CD14-positive monocyte (primary cell): ENCODE data around the gene AIFM3. TPM values are rescaled to one million over a fixed set of nuclear protein-coding genes. Genes with fewer than 3 reads are reported as not detected.

Experiments used
- DNase-seq, 3 donors: peaks; one replicate each; pipeline ENCODE4 v3.0.0-alpha.2; 2011 to 2022
- H2AFZ ChIP-seq: 2 replicates; pipeline ENCODE4 v1.6.0; 2012; ENCODE audit warnings: mild to moderate bottlenecking, low read depth, low read length, inconsistent platforms; ENCODE audit not compliant: insufficient read depth, poor library complexity, severe bottlenecking
- H3K27ac ChIP-seq, 2 donors: 1 replicate in 1 of 2; 2 replicates in 1 of 2; pipeline ENCODE4 v1.5.1; 2012 to 2013; ENCODE audit warnings: low read length in 2 of 2, control low read depth in 1 of 2, inconsistent platforms in 1 of 2, low read depth in 1 of 2, mild to moderate bottlenecking in 1 of 2
- H3K27me3 ChIP-seq, 2 donors: one replicate each; pipeline versions ENCODE4 v1.6.0 to v1.6.1; 2011 to 2013; ENCODE audit warnings: low read length in 2 of 2; ENCODE audit not compliant: control insufficient read depth in 2 of 2, insufficient read depth in 2 of 2
- H3K36me3 ChIP-seq, 2 donors: replicated peaks in 1 of 2; 1 replicate in 1 of 2; 2 replicates in 1 of 2; pipeline versions ENCODE4 v1.5.1 to v1.6.1; 2012 to 2013; ENCODE audit warnings: low read length in 2 of 2, control low read depth in 1 of 2, inconsistent platforms in 1 of 2, mild to moderate bottlenecking in 1 of 2; ENCODE audit not compliant: insufficient read depth in 2 of 2, control insufficient read depth in 1 of 2
- H3K4me1 ChIP-seq, 2 donors: 1 replicate in 1 of 2; 2 replicates in 1 of 2; pipeline versions ENCODE4 v1.5.1 to v1.6.1; 2012 to 2013; ENCODE audit warnings: low read length in 2 of 2, control low read depth in 1 of 2, inconsistent platforms in 1 of 2, mild to moderate bottlenecking in 1 of 2, moderate library complexity in 1 of 2; ENCODE audit not compliant: insufficient read depth in 2 of 2, control insufficient read depth in 1 of 2
- H3K4me2 ChIP-seq: replicated peaks from 2 replicates; pipeline ENCODE3; 2012; ENCODE audit warnings: low read length, moderate library complexity, mild to moderate bottlenecking; ENCODE audit not compliant: poor library complexity, severe bottlenecking; ENCODE audit errors: extremely low read depth
- H3K4me3 ChIP-seq, 3 experiments: fragments of 200-600 bp in 1 of 3; sonication (generic) in 1 of 3; replicated peaks in 1 of 3; 1 replicate in 2 of 3; 2 replicates in 1 of 3; pipeline ENCODE4 v1.5.1; 2011 to 2013; ENCODE audit warnings: low read length in 3 of 3, mild to moderate bottlenecking in 3 of 3, control low read depth in 2 of 3, low read depth in 2 of 3, inconsistent platforms in 1 of 3, moderate library complexity in 1 of 3
- H3K79me2 ChIP-seq: 2 replicates; pipeline ENCODE4 v1.6.0; 2012; ENCODE audit warnings: mild to moderate bottlenecking, control low read depth, inconsistent platforms, low read length, moderate library complexity; ENCODE audit not compliant: insufficient read depth
- H3K9ac ChIP-seq: 2 replicates; pipeline ENCODE4 v1.6.0; 2017; ENCODE audit warnings: low read length, mild to moderate bottlenecking; ENCODE audit not compliant: insufficient read depth, poor library complexity, severe bottlenecking
- H3K9me3 ChIP-seq, 2 donors: replicated peaks in 1 of 2; 1 replicate in 1 of 2; 2 replicates in 1 of 2; pipeline versions ENCODE4 v1.5.1 to v1.6.1; 2012 to 2013; ENCODE audit warnings: low read length in 2 of 2, control low read depth in 1 of 2; ENCODE audit not compliant: control insufficient read depth in 1 of 2, insufficient read depth in 1 of 2
- H4K20me1 ChIP-seq: 2 replicates; pipeline ENCODE4 v1.6.0; 2012; ENCODE audit warnings: mild to moderate bottlenecking, low read length, control low read depth, moderate library complexity; ENCODE audit not compliant: insufficient read depth
- H3K27ac Mint-ChIP-seq, 7 donors: one replicate each; pipeline ENCODE4 v1.8.0; 2020; ENCODE audit warnings: mild to moderate bottlenecking in 7 of 7, mixed read lengths in 7 of 7, moderate library complexity in 6 of 7, inconsistent platforms in 2 of 7
- H3K27me3 Mint-ChIP-seq, 3 donors: one replicate each; pipeline ENCODE4 v1.8.0; 2021 to 2022; ENCODE audit warnings: low read depth in 3 of 3, mild to moderate bottlenecking in 3 of 3, mixed read lengths in 3 of 3, moderate library complexity in 3 of 3, inconsistent platforms in 1 of 3
- H3K36me3 Mint-ChIP-seq, 2 donors: one replicate each; pipeline ENCODE4 v1.8.0; 2020; ENCODE audit warnings: mixed read lengths in 2 of 2, inconsistent platforms in 1 of 2, mild to moderate bottlenecking in 1 of 2
- H3K4me1 Mint-ChIP-seq: one replicate; pipeline ENCODE4 v1.8.0; 2020; ENCODE audit warnings: mild to moderate bottlenecking, mixed read lengths
- H3K4me3 Mint-ChIP-seq, 2 donors: one replicate each; pipeline ENCODE4 v1.8.0; 2020; ENCODE audit warnings: mild to moderate bottlenecking in 2 of 2, mixed read lengths in 2 of 2, moderate library complexity in 1 of 2
- H3K9me3 Mint-ChIP-seq, 7 donors: one replicate each; pipeline ENCODE4 v1.8.0; 2020 to 2022; ENCODE audit warnings: mixed read lengths in 7 of 7, mild to moderate bottlenecking in 6 of 7, moderate library complexity in 6 of 7, inconsistent platforms in 2 of 7
- WGBS: methylation state at CpG from one replicate; pipeline ENCODE4 v1.1.5; 2013; ENCODE audit warnings: missing lambda C conversion rate; ENCODE audit not compliant: insufficient coverage; 5-methylcytosine and 5-hydroxymethylcytosine counted together
- intact Hi-C, 2 donors: fragments of 100-400 bp; cut with micrococcal nuclease; formaldehyde crosslinking; loops; one replicate each; pipeline versions ENCODE4 v1.15.0 to v1.15.1; 2023
- polyA plus RNA-seq, 3 donors: library from polyadenylated mRNA; depleted of rRNA in 1 of 3; unstranded in 2 of 3; stranded (reverse) in 1 of 3; fragments of 300-500 nt in 2 of 3; fragments of >200 nt in 1 of 3; fragmentation: Illumina TruSeq in 2 of 3; gene quantifications; 1 replicate in 2 of 3; 2 replicates in 1 of 3; pipeline ENCODE4 v1.2.3, GENCODE V29; 2012 to 2021
- TF ChIP-seq, protein P1 (sequence below): fragments of 200-600 bp; IDR thresholded peaks from one replicate; pipeline ENCODE4 v1.8.0; 2022; ENCODE audit warnings: antibody characterized with exemption, mild to moderate bottlenecking

The AIFM3 gene
- polyA plus RNA-seq, 3 donors, result 2.1 to 40.9 (median 2.3) TPM

DNA sequence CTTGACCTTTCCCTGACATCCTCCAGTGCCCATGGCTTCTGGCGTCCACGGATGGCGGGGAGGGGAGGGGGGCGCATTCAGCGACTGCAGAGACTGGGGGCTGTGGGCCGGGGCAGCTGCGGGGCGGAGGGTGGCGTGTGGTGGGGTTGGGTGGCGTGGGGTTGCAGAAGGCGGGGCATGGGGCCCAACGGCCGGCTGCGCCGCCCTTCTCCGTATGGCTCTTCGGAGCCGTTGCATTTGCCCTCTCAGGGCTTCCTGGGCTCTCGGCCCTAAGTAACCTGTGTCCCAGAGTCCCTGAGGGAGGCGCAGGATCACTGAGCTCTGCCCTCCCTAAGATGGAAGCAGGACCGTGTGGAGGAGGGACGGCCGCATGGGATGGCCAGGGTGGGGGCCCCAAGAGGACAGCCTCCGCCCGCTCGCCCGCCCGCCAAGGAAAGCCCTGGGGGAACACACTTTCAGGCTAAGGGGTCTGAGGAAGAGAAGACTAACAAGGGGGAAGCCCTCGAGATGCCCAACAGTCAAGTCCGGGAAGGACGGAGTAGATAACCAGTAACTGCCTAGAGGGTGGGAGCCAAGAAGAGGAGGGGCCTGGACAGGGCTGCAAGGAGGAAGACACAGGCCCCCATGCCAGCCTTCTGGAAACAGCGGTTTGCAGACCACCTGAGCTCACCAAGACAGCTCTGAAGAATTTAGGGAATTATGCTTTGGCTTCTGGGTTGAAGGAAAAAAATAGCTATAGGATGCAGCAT is 9.2 kb upstream of the AIFM3 start:
- intact Hi-C loops, result loop anchor here (5.0 to 10.0 kb wide), 2 partner anchors 36 to 73 kb away; no protein-coding TSS in a partner anchor
- Histone ChIP-seq H3K4me3 (peak overlapping the region; percentile 81 to 99 (median 98)), H3K9ac (peak overlapping the region; percentile 89), H3K79me2 (peaks cover 55% of the 10 kb centered on the region), H3K4me2 (peak overlapping the region; percentile 98), H3K27ac (peak overlapping the region; percentile 8 to 87), H2AFZ (peak overlapping the region; percentile 99), H3K9me3 (no peaks in the 10 kb centered on the region), H3K36me3 (peaks cover 8 to 23% of the 10 kb centered on the region in 2 donors), H3K4me1 (peaks cover 27 to 46% of the 10 kb centered on the region in 2 donors), H4K20me1 (peaks cover 22% of the 10 kb centered on the region), H3K27me3 (no peaks in the 10 kb centered on the region)
- Mint-ChIP-seq H3K4me3 (peak overlapping the region; percentile 87 to 91), H3K4me1 (peaks cover 39% of the 10 kb centered on the region), H3K36me3 (peaks cover 24 to 27% of the 10 kb centered on the region in 2 donors), H3K9me3 (no peaks in the 10 kb centered on the region), H3K27me3 (peaks cover 0 to under 1% (median 0%) of the 10 kb centered on the region in 3 donors), H3K27ac (peak overlapping the region in 6 of 7 donors; percentile 51 to 85 (median 66))
- TF ChIP-seq, protein P1, sequence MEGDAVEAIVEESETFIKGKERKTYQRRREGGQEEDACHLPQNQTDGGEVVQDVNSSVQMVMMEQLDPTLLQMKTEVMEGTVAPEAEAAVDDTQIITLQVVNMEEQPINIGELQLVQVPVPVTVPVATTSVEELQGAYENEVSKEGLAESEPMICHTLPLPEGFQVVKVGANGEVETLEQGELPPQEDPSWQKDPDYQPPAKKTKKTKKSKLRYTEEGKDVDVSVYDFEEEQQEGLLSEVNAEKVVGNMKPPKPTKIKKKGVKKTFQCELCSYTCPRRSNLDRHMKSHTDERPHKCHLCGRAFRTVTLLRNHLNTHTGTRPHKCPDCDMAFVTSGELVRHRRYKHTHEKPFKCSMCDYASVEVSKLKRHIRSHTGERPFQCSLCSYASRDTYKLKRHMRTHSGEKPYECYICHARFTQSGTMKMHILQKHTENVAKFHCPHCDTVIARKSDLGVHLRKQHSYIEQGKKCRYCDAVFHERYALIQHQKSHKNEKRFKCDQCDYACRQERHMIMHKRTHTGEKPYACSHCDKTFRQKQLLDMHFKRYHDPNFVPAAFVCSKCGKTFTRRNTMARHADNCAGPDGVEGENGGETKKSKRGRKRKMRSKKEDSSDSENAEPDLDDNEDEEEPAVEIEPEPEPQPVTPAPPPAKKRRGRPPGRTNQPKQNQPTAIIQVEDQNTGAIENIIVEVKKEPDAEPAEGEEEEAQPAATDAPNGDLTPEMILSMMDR, result no peak
- peak; percentile 21 to 32 (median 30) for DNase-seq
- 0% methylated on average over 26 of the region's 32 CpGs for WGBS

- WGBS, result 90% methylated on average over 2 of the region's 20 CpGs
- Mint-ChIP-seq H3K36me3 (peaks cover 19 to 23% of the 10 kb centered on the region in 2 donors), H3K4me1 (peaks cover 43% of the 10 kb centered on the region), H3K27me3 (peaks cover 11 to 18% (median 15%) of the 10 kb centered on the region in 3 donors), H3K27ac (peak overlapping the region in 2 of 7 donors; percentile 43 to 66), H3K4me3 (peak overlapping the region in 1 of 2 donors; percentile 37), H3K9me3 (peaks cover 0 to 9% (median 0%) of the 10 kb centered on the region in 7 donors)
- Histone ChIP-seq H4K20me1 (peaks cover 3% of the 10 kb centered on the region), H3K9me3 (no peaks in the 10 kb centered on the region), H3K27ac (peak overlapping the region in 1 of 2 donors; percentile 36), H2AFZ (no peak overlapping the region), H3K27me3 (peaks cover 3 to 12% of the 10 kb centered on the region in 2 donors), H3K9ac (no peak overlapping the region), H3K79me2 (peaks cover 44% of the 10 kb centered on the region), H3K4me1 (peaks cover 33 to 50% of the 10 kb centered on the region in 2 donors), H3K4me3 (no peak overlapping the region), H3K4me2 (no peak overlapping the region), H3K36me3 (peaks cover 0 to 7% of the 10 kb centered on the region in 2 donors)
- TF ChIP-seq, protein P1, result no peak
- intact Hi-C loops, result loop anchor here (5.0 to 10.0 kb wide), 4 partner anchors 38 to 75 kb away; no protein-coding TSS in a partner anchor
- no peak for DNase-seq
These were observed 7.2 kb upstream of the AIFM3 start for GRCh38 chr22:20959578-20960461.
